ENCODE measurements around the gene COLEC11. TPM values are rescaled to one million over a fixed set of nuclear protein-coding genes. Genes with fewer than 3 reads are reported as not detected.

Gene COLEC11
- total RNA-seq, 1 donor from 2014 or later: 1.5 TPM

DNA sequence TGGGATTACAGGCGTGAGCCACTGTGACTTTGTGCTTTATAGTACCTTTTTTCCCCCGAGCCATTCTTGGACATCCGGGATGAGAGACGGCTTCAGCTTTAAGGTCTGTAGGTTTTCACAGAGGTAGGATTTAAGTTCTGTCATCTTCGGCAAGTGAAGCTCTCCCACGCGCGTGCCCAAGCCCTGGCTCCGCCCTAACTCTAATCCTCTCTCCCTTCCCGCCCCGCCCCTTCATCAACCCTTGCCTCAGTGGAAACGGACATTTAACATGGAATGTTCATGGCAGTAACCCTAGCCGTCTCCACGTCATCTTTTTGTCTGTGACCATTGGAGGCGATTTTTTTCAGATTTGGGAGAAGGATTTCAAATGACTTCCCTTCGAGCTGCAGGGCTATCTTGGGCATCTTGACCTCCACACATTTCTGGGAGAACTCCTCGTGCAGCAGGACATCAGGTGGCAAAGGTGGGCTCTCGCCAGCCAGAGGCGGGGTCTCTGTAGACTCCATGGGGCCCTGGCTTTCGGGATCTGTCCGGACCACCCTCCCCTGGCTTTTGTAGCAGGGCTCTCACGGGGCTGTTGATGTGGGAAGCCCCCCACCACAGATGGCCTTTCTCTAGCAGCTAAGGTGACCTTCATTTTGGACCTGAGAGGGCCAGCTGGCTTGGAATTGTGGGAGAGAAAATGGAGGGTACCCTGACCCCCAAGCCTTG, 6.8 kb downstream of the COLEC11 start:
- TF ChIP-seq CTCF (IDR thresholded peaks at IDR 0.05): no peak
- Histone ChIP-seq H3K27me3 (no peaks in the 10 kb centered on the region), H3K36me3 (no peaks in the 10 kb centered on the region), H3K27ac (no peak overlapping the region), H3K4me3 (no peak overlapping the region), H3K9me3 (no peaks in the 10 kb centered on the region), H3K4me1 (peaks cover 2% of the 10 kb centered on the region)
- ATAC-seq (no peak), DNase-seq (no peak)
- intact Hi-C loops (cut with DNase I): no loop called here

DNA sequence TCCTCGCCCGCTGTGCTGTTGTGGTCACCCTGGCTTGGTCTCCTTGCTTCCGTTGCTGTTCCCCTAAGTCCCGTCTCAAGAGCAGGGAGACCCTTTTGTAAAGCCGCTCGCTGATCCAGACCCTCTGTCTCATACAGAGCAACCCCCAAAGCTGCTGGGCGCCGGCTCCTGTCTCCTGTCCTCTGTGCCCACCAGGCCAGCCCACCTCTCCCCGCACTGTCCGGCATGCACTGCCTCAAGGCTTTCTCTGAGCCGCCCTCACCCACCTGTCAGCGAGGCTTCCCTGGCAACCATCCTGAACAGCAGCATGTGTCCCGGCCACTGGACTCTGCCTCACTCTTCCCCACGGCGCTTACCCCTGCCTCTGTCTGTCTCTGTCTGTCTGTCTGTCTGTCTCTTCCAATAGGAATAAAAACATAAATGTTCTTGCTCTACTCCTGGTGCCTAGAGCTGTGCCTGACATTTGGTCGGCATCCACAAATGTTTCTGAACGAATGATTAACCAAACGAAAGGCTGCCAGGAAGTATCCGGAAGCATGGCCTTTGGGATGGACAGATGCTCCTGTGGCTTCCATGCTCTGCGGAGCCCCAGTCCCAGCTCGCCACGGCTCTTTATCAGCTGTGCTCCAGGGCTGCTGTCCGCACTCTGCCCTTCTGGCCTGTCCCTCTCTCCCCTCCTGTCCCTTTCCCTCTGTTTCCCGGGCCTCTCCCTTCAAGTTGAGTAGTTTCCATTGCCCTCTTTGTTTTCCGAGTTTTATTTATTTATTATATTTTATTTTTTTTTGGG, 7.8 kb downstream of the COLEC11 start:
- intact Hi-C loops (cut with DNase I): no loop called here
- no peak for TF ChIP-seq CTCF (IDR thresholded peaks at IDR 0.05)
- Histone ChIP-seq H3K4me3 (no peak overlapping the region), H3K4me1 (no peaks in the 10 kb centered on the region), H3K27me3 (no peaks in the 10 kb centered on the region), H3K27ac (no peak overlapping the region), H3K9me3 (no peaks in the 10 kb centered on the region), H3K36me3 (no peaks in the 10 kb centered on the region)
- no peak for DNase-seq
- no peak for ATAC-seq

GRCh38 chr2:3603536-3604206, 8.8 kb downstream of the COLEC11 start:
- Histone ChIP-seq H3K4me3 (no peak overlapping the region), H3K27ac (no peak overlapping the region), H3K36me3 (no peaks in the 10 kb centered on the region), H3K27me3 (no peaks in the 10 kb centered on the region), H3K9me3 (no peaks in the 10 kb centered on the region), H3K4me1 (no peaks in the 10 kb centered on the region)
- no peak for TF ChIP-seq CTCF (IDR thresholded peaks at IDR 0.05)
- intact Hi-C loops (cut with DNase I): no loop called here
- DNase-seq (no peak), ATAC-seq (no peak)

GRCh38 chr2:3604207-3604877, 9.4 kb downstream of the COLEC11 start:
- no peak for DNase-seq
- intact Hi-C loops (cut with DNase I): no loop called here
- ATAC-seq: no peak
- Histone ChIP-seq H3K4me3 (no peak overlapping the region), H3K4me1 (no peaks in the 10 kb centered on the region), H3K36me3 (no peaks in the 10 kb centered on the region), H3K27me3 (no peaks in the 10 kb centered on the region), H3K9me3 (no peaks in the 10 kb centered on the region), H3K27ac (no peak overlapping the region)
- no peak for TF ChIP-seq CTCF (IDR thresholded peaks at IDR 0.05)
